ENCODE results near the gene FCER1G. TPM values are rescaled to one million over a fixed set of nuclear protein-coding genes. Genes with fewer than 3 reads are reported as not detected.

Gene FCER1G
- 6.6 TPM for polyA plus RNA-seq

DNA sequence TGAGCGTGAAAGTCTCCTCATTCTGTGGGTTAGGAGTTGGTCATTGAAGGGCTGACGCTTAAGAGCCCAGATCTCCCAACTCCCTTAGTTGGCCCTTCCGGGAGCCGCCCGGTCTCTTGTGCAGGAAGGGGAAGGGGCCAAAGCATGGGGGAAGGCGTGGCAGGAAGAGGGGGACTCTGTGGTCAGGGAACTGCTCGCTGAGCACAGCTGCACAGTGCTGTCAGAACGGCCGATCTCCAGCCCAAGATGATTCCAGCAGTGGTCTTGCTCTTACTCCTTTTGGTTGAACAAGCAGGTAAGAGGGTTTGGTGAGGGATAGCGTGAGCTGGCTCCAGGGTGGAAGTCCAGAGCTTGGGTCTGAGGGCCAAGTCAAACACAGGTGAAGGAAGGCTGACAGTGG lies at the start of gene FCER1G:
TSS of gene FCER1G (plus strand) at position 220 of the 400 bp plus-strand sequence. CDS start at position 247, 27 bp downstream.
- peak within 1 kb of the TSS in 2 of 4 donors; percentile 60 to 65 for H3K4me3 Mint-ChIP-seq
- peaks cover 13 to 23% (median 18%) of the 10 kb centered on the region in 3 donors for H3K4me1 Mint-ChIP-seq
- H3K36me3 Mint-ChIP-seq: peaks cover 22% of the 10 kb centered on the region
- peak within 1 kb of the TSS in 1 of 3 donors; percentile 53 for H3K27ac Mint-ChIP-seq
- H3K27me3 Mint-ChIP-seq: peaks cover 14% of the 10 kb centered on the region
- H3K9me3 Mint-ChIP-seq: peaks cover 0 to 2% (median 0%) of the 10 kb centered on the region in 3 donors

DNA sequence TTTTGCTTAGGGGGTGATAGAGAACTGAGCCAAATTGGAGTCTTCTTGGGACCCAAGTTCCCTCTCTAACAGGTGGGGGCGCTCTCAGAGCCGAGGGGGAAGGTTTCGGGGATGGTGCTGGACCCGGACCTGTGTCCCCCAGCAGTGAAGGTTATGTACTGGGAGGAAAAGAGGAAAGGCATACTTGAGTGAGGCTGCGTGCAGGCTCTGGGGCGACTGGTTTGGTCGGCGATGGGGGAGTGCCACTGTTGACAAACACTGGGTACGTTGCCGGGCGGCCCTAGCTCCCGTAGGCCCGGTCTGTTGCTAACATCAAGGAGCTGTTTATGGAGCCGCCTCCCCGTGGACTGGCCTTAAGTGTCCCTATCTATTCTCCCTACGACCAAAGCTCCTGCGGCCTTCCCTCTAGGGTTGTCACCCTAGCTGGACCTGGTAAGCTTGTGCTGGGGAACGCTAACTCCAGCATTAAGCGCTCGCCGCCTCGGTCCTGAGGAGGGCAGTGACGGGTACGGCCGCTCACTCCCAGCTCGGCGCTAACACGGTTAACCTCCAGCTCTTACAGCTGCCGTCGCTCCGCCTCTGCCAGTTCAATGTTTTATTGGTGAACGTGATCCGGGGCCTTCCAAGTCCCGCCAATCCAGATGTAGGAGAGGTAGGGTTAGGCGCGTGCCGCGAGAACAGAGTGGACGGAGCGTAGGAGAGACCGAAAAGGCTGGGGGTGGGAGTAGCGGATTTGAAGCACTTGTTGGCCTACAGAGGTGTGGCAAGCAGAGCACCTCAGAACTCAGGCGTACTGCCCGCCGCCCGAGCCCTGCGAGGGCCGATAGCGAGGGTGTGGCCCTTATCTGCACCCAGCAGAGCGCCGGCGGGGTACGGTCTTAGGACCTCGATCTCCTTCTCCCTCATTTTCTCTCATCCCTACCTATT lies 49.1 kb upstream of the FCER1G start, which contains the start of gene PPOX:
TSS of gene PPOX (plus strand) at position 685 of the 927 bp plus-strand sequence. CDS start 422 bp downstream, outside the sequence.
- no peaks in the 10 kb centered on the region for H3K9me3 Mint-ChIP-seq
- H3K27ac Mint-ChIP-seq: peak within 1 kb of the TSS; percentile 95 to 98 (median 97)
- peaks cover 10 to 29% (median 27%) of the 10 kb centered on the region in 3 donors for H3K4me1 Mint-ChIP-seq
- H3K4me3 Mint-ChIP-seq: peak within 1 kb of the TSS; percentile 86 to 93 (median 92)
- no peaks in the 10 kb centered on the region for H3K27me3 Mint-ChIP-seq
- peaks cover 3% of the 10 kb centered on the region for H3K36me3 Mint-ChIP-seq

DNA sequence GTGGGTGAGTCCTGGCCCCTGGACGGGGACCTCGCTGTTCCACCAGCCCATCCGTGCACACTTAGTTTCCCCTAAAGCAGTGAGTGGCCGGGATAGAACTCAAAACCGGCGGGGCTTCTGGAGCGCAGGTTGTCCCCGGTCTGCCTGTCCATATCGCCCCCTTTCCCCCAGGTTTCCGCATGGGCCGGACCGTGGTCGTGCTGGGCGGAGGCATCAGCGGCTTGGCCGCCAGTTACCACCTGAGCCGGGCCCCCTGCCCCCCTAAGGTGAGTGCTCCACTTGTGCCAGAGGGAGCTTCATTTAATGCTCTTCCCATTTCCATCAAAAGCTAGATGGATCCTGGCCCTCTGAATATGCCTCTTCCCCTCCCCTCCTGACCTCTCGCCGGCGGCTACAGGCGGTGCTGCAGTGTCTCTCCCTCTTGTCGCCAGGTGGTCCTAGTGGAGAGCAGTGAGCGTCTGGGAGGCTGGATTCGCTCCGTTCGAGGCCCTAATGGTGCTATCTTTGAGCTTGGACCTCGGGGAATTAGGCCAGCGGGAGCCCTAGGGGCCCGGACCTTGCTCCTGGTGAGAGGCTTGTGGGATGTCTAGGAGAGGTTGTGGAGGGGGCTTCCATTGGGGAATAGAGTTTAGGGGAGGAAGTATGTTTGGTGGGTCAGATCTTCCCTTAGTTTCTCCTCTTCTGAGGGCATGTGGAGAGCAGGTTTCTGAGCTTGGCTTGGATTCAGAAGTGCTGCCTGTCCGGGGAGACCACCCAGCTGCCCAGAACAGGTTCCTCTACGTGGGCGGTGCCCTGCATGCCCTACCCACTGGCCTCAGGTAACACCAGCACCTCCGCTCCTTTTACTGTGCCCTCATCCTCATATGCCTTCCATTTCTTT lies 48.2 kb upstream of the FCER1G start:
- Mint-ChIP-seq H3K4me1 (peaks cover 10 to 23% (median 18%) of the 10 kb centered on the region in 3 donors), H3K27ac (peak overlapping the region; percentile 95 to 98 (median 97)), H3K4me3 (peak overlapping the region; percentile 86 to 93 (median 92)), H3K9me3 (no peaks in the 10 kb centered on the region), H3K27me3 (no peaks in the 10 kb centered on the region), H3K36me3 (peaks cover 3% of the 10 kb centered on the region)

DNA sequence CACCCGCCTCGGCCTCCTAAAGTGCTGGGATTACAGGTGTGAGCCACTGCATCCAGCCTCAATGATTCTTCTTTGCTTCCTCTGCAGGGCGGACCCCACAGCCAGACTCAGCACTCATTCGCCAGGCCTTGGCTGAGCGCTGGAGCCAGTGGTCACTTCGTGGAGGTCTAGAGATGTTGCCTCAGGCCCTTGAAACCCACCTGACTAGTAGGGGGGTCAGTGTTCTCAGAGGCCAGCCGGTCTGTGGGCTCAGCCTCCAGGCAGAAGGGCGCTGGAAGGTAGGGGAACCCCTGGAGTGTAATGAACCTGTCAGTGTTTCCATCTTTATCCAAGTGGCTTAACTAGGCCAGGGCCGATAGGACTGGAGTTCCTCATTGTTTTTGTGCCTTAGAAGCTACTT lies 46.2 kb upstream of the FCER1G start:
- H3K4me1 Mint-ChIP-seq: peaks cover 10 to 20% (median 18%) of the 10 kb centered on the region in 3 donors
- no peaks in the 10 kb centered on the region for H3K27me3 Mint-ChIP-seq
- no peaks in the 10 kb centered on the region for H3K9me3 Mint-ChIP-seq
- peak overlapping the region in 2 of 4 donors; percentile 78 to 93 for H3K4me3 Mint-ChIP-seq
- H3K36me3 Mint-ChIP-seq: peaks cover 2% of the 10 kb centered on the region
- peak overlapping the region in 1 of 3 donors; percentile 80 for H3K27ac Mint-ChIP-seq

DNA sequence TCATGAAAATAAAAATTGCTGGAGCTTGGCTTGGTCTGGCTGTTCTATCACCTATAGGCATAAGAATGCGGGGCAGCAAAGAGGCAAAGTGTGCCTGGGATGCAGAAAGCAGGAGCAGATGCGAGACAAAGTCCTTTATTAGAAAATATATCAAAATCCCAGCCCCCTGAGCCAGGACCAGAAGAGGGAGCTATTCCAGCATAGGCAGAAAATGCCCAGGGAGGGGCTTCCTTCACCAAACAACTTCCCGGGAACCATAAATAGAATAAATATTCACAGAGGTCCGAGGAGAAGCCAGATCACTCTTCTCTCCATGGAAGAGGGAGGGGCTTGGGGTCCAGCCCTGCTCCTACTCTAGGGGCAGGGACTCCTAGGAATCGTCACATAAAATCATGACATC lies 43.9 kb upstream of the FCER1G start:
- H3K27me3 Mint-ChIP-seq: no peaks in the 10 kb centered on the region
- peaks cover 2% of the 10 kb centered on the region for H3K36me3 Mint-ChIP-seq
- peaks cover 3 to 27% (median 25%) of the 10 kb centered on the region in 3 donors for H3K4me1 Mint-ChIP-seq
- H3K9me3 Mint-ChIP-seq: no peaks in the 10 kb centered on the region
- H3K4me3 Mint-ChIP-seq: peak overlapping the region in 1 of 4 donors; percentile 57
- peak overlapping the region in 1 of 3 donors; percentile 86 for H3K27ac Mint-ChIP-seq

DNA sequence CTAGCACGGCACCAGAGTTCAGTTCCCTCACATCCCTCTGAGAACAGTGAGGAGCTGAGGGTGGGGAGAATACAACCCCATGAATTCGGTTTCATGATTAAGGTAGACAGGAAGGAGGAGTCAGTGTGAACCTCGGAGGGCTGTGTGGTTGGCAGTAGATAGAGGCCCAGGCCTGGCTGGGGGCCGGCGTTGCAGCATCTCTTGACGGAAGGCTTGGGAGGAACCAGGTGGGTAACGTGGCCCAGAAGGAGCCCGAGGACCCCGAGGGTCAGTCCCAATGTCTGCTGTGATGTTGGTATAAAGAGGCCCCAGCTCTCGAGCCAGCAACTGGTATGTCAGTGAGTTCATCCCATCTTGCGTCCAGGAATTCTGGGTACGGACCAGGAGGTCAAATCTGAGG lies 43.4 kb upstream of the FCER1G start:
- H3K4me1 Mint-ChIP-seq: peaks cover 4 to 30% (median 30%) of the 10 kb centered on the region in 3 donors
- H3K9me3 Mint-ChIP-seq: no peaks in the 10 kb centered on the region
- no peaks in the 10 kb centered on the region for H3K27me3 Mint-ChIP-seq
- peaks cover 2% of the 10 kb centered on the region for H3K36me3 Mint-ChIP-seq
- H3K27ac Mint-ChIP-seq: peak overlapping the region in 1 of 3 donors; percentile 86
- no peak overlapping the region for H3K4me3 Mint-ChIP-seq

DNA sequence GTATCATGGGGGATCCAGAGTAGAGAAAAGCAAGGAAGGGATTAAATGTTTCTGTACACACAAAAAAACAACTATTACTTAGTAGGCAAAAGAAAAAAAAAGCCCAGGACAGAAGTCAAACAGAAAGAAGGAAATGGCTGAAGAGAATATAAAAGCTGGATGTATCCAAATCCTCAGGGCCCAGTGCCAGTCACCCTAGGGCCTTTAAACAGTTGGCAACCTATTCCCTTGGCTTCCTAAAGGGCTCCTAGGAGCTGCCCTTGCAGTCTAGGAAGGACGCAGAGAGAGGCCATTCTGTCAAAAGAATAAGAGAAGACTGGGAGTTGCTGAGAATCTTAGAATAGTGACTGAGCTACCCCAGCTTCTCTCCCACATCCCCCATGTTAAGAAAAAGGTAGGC lies 42.7 kb upstream of the FCER1G start:
- H3K4me3 Mint-ChIP-seq: peak overlapping the region in 1 of 4 donors; percentile 59
- peaks cover 9 to 29% (median 25%) of the 10 kb centered on the region in 3 donors for H3K4me1 Mint-ChIP-seq
- H3K36me3 Mint-ChIP-seq: peaks cover 2% of the 10 kb centered on the region
- peak overlapping the region in 1 of 3 donors; percentile 12 for H3K27ac Mint-ChIP-seq
- no peaks in the 10 kb centered on the region for H3K9me3 Mint-ChIP-seq
- no peaks in the 10 kb centered on the region for H3K27me3 Mint-ChIP-seq

DNA sequence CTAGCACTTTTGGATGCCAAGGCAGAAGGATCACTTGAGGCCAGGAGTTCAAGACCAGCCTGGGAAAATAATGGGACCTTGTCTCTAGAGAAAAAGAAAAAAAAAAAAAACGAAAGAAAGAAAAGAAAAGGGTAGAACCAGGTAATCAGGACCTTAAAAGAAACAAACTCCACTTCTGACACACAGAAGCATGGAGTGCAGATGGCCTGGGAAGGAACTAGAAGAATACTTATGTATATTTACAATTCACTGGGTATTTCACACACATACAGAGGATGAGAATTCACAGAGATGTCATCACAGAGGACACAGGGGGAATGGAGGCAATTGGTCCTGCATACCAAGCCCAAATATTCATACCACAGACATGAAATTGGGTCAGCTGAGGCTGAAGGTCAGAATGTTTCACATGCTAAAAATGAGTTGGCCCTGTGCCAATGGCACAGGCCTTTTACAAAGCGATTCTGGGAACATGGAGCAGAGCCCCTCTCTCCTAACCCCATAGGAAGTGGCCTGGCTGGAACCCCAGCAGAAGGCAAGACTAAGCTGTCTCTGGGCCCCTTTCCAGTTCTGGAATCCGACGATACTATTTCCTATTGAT lies 42.2 kb upstream of the FCER1G start:
- no peaks in the 10 kb centered on the region for H3K9me3 Mint-ChIP-seq
- H3K4me1 Mint-ChIP-seq: peaks cover 14 to 31% (median 27%) of the 10 kb centered on the region in 3 donors
- no peaks in the 10 kb centered on the region for H3K27me3 Mint-ChIP-seq
- no peak overlapping the region for H3K27ac Mint-ChIP-seq
- H3K4me3 Mint-ChIP-seq: peak overlapping the region in 2 of 4 donors; percentile 59 to 76
- H3K36me3 Mint-ChIP-seq: peaks cover 2% of the 10 kb centered on the region

DNA sequence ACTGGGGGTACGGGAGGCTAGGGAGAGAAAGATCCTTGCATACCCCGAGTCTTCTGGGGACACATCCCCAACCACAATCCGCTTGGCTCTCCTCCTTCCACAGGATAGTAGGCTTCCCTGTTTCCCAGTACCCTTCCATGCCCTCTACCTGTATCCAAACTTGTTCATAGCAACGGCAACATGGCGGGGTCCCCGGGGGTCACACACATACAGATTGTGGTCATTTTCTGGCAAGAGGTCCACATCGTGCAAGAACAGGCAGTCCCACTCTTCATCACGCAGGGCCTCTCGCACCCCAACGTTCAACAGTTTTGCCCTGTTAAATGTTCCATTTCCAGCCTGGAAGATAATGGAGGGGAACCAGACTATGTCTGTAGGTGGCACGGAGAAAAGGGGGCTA lies 41.4 kb upstream of the FCER1G start:
- no peaks in the 10 kb centered on the region for H3K27me3 Mint-ChIP-seq
- peaks cover 2% of the 10 kb centered on the region for H3K36me3 Mint-ChIP-seq
- peak overlapping the region in 2 of 4 donors; percentile 59 to 87 for H3K4me3 Mint-ChIP-seq
- H3K4me1 Mint-ChIP-seq: peaks cover 20 to 35% (median 31%) of the 10 kb centered on the region in 3 donors
- H3K9me3 Mint-ChIP-seq: no peaks in the 10 kb centered on the region
- peak overlapping the region in 1 of 3 donors; percentile 39 for H3K27ac Mint-ChIP-seq

DNA sequence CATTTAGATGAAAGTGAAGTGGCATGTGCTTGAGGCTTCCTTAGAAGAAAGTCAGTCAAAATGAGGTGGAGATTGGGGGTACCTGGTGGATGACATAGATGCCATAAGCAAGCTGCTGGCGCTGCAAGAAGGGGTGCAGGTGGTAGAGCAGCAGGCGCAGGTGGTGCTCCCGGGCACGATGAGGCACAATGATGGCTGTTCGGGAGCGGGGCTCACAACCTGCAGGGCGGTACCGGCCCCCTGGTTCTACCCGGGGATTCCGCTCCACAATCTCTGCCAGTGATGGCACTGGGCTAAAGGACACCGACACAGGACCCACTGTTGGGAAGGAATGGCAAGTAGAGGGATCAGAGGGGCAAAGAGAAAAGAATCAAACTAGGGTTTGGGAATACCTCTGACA lies 40.2 kb upstream of the FCER1G start:
- H3K9me3 Mint-ChIP-seq: no peaks in the 10 kb centered on the region
- no peaks in the 10 kb centered on the region for H3K27me3 Mint-ChIP-seq
- H3K4me1 Mint-ChIP-seq: peaks cover 20 to 35% (median 31%) of the 10 kb centered on the region in 3 donors
- peak overlapping the region in 2 of 4 donors; percentile 92 to 97 for H3K4me3 Mint-ChIP-seq
- peaks cover 2% of the 10 kb centered on the region for H3K36me3 Mint-ChIP-seq
- H3K27ac Mint-ChIP-seq: peak overlapping the region in 1 of 3 donors; percentile 71

DNA sequence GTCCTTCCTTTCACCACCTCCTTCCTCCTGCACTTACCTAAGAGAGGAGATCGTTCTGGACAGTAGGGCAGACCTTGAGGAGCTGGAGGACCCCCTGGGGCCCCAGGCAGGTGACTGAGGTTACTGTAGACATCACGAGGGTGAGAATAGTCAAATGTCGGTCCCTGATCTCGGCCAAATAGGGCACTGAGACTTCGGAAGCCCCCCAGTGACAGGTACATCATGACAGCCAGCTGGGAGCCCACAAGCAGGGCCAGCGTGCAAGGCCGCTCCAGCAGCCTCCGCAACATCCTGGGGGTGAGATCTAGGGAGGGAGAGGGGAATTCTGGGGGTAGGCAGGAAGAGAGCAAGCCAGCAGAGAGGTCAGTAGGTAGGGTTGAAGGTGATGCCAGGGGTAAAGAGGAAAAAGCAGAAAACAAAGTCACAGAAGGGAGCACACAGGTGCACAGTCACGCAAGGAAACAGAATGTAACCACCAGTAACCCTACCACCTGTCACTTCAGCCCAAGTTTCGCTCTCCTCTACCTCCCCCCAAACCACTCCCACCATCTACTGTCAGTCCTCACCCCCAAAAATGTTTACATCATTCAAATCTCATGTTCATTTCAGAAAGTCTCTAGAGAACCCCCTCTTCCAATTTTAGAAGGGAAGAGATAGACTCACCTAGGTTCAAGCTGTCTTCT lies 39.2 kb upstream of the FCER1G start:
- Mint-ChIP-seq H3K4me1 (peaks cover 26 to 42% (median 39%) of the 10 kb centered on the region in 3 donors), H3K27ac (peak overlapping the region; percentile 23 to 100 (median 85)), H3K9me3 (no peaks in the 10 kb centered on the region), H3K36me3 (peaks cover 2% of the 10 kb centered on the region), H3K27me3 (no peaks in the 10 kb centered on the region), H3K4me3 (peak overlapping the region; percentile 92 to 100 (median 98))

DNA sequence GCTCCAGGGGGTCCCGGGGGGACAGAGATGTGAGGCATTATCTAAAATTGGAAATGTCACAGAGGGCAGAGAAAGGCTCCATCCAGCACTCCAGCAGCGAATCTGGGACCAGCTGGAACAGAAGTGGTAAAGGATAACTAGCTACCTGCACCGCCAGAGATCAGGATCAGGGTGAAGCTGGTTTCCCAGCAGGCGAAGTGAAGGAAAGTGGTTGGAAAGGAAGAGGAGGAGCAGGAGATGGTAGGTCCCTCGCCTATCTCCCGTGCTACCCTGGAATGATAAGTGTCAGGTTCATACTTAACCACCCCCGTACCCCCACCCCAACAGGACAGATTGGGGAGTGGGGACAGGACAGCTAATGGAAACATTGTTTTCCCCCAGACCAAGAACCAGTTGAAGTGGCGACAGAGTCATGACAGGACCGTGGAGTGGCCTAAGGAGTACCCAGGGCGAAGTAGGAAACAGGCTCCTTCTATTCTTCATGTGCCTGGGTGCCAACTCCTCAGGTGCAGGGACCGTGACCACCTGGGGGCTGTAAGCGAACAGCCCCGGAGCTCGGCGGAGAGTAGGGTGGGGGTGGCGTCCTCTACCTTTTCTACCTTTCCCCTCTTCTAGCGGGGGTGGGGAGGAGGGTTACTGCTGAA lies 38.5 kb upstream of the FCER1G start:
- H3K36me3 Mint-ChIP-seq: peaks cover 2% of the 10 kb centered on the region

More for the DNA sequence above, 38.5 kb upstream of the FCER1G start:
- peaks cover 26 to 44% (median 37%) of the 10 kb centered on the region in 3 donors for H3K4me1 Mint-ChIP-seq
- peak overlapping the region; percentile 92 to 100 (median 98) for H3K4me3 Mint-ChIP-seq
- H3K27me3 Mint-ChIP-seq: no peaks in the 10 kb centered on the region
- no peaks in the 10 kb centered on the region for H3K9me3 Mint-ChIP-seq
- H3K27ac Mint-ChIP-seq: peak overlapping the region; percentile 85 to 100 (median 99)

Data from IgD-negative memory B cell (primary cell).